Measurements from ENCODE around the gene SLFN5. TPM values are rescaled to one million over a fixed set of nuclear protein-coding genes. Genes with fewer than 3 reads are reported as not detected.

The SLFN5 gene
- total and polyA plus RNA-seq, 4 donors: 1.9 to 7.8 (median 3.4) TPM

- H3K4me1 ChIP-seq (ENCODE audit: control insufficient read depth in 4 of 4, insufficient read depth in 4 of 4, low read length in 3 of 4): no peaks in the 10 kb centered on the region
- H3K9me3 ChIP-seq (ENCODE audit: control insufficient read depth in 4 of 4, low read length in 3 of 4): no peaks in the 10 kb centered on the region
- TF ChIP-seq NR2F2 (IDR thresholded peaks at IDR 0.05) (no peak), REST (IDR thresholded peaks at IDR 0.05) (no peak)
- no peak for DNase-seq (ENCODE audit: low spot score)
- no peaks in the 10 kb centered on the region for H3K36me3 ChIP-seq (ENCODE audit: control insufficient read depth in 4 of 4, insufficient read depth in 3 of 4, low read depth in 1 of 4, low read length in 3 of 4)
- H3K27me3 ChIP-seq (ENCODE audit: control insufficient read depth in 4 of 4, insufficient read depth in 4 of 4, low read length in 3 of 4): peaks cover 0 to 12% (median 0%) of the 10 kb centered on the region in 4 donors
- 30% methylated on average over 1 of the region's 1 CpG for WGBS
- H3K4me3 ChIP-seq (ENCODE audit: low read depth in 1 of 3, low read length in 3 of 3): no peak overlapping the region
- H3K9ac ChIP-seq (ENCODE audit: low read depth in 1 of 2, low read length in 2 of 2): no peak overlapping the region
- no peak overlapping the region for H3K27ac ChIP-seq (ENCODE audit: low read depth in 1 of 2, low read length in 2 of 2)
Measured at GRCh38 chr17:35289222-35289621, 46.4 kb downstream of the SLFN5 start.

- Histone ChIP-seq H3K27ac (ENCODE audit: low read depth in 1 of 2, low read length in 2 of 2) (no peak overlapping the region), H3K27me3 (ENCODE audit: control insufficient read depth in 4 of 4, insufficient read depth in 4 of 4, low read length in 3 of 4) (peaks cover 0 to 12% (median 0%) of the 10 kb centered on the region in 4 donors), H3K36me3 (ENCODE audit: control insufficient read depth in 4 of 4, insufficient read depth in 3 of 4, low read depth in 1 of 4, low read length in 3 of 4) (no peaks in the 10 kb centered on the region), H3K9me3 (ENCODE audit: control insufficient read depth in 4 of 4, low read length in 3 of 4) (no peaks in the 10 kb centered on the region), H3K9ac (ENCODE audit: low read depth in 1 of 2, low read length in 2 of 2) (no peak overlapping the region), H3K4me1 (ENCODE audit: control insufficient read depth in 4 of 4, insufficient read depth in 4 of 4, low read length in 3 of 4) (no peaks in the 10 kb centered on the region), H3K4me3 (ENCODE audit: low read depth in 1 of 3, low read length in 3 of 3) (no peak overlapping the region)
- DNase-seq (ENCODE audit: low spot score): no peak
- 74% methylated on average over 1 of the region's 1 CpG for WGBS
- TF ChIP-seq MAX (IDR thresholded peaks at IDR 0.05) (no peak), EGR1 (IDR thresholded peaks at IDR 0.05; ENCODE audit: low read depth in 2 of 2) (no peak), HNF4A (conservative IDR thresholded peaks at IDR 0.05) (no peak), FOXA2 (IDR thresholded peaks at IDR 0.05) (no peak), TAF1 (conservative IDR thresholded peaks at IDR 0.05) (no peak), ATF3 (IDR thresholded peaks at IDR 0.05) (no peak), JUND (IDR thresholded peaks at IDR 0.05) (no peak), RXRA (IDR thresholded peaks at IDR 0.05) (no peak), ZBTB33 (IDR thresholded peaks at IDR 0.05) (no peak), RAD21 (IDR thresholded peaks at IDR 0.05) (no peak), SP1 (IDR thresholded peaks at IDR 0.05) (no peak), REST (IDR thresholded peaks at IDR 0.05) (no peak), NR2F2 (IDR thresholded peaks at IDR 0.05) (no peak), CTCF (IDR thresholded peaks at IDR 0.05; ENCODE audit: low read depth, low read length, missing input control) (no peak), YY1 (IDR thresholded peaks at IDR 0.05) (no peak)
Measured at GRCh38 chr17:35291802-35292201, 48.9 kb downstream of the SLFN5 start.
